Neural cell (in vitro differentiated cells): Measurements from ENCODE around the gene CRMP1. TPM values are rescaled to one million over a fixed set of nuclear protein-coding genes. Genes with fewer than 3 reads are reported as not detected.

ENCODE experiments used
- H2AFZ ChIP-seq: fragments of 200-600, 300-800 bp; sonication (generic), shearing (Covaris generic); 2 replicates; pipeline ENCODE4 v1.6.0; 2014; ENCODE audit warnings: low read depth, mild to moderate bottlenecking, antibody characterized with exemption, low read length, moderate library complexity
- H3F3A ChIP-seq: fragments of 200-600 bp; shearing (Covaris generic); 2 replicates; pipeline ENCODE4 v1.6.1; 2016; ENCODE audit warnings: mild to moderate bottlenecking, moderate library complexity, mixed read lengths, antibody characterized with exemption, low read length; ENCODE audit not compliant: insufficient read depth, poor library complexity, severe bottlenecking
- H3K27ac ChIP-seq: fragments of 200-600, 300-800 bp; sonication (generic), shearing (Covaris generic); 2 replicates; pipeline ENCODE4 v1.5.1; 2014; ENCODE audit warnings: mild to moderate bottlenecking, low read length, moderate library complexity
- H3K27me3 ChIP-seq: fragments of 300-800, 200-600 bp; sonication (generic), shearing (Covaris generic); 2 replicates; pipeline ENCODE4 v1.6.0; 2014; ENCODE audit warnings: mild to moderate bottlenecking, low read depth, low read length, moderate library complexity; ENCODE audit not compliant: insufficient read depth
- H3K36me3 ChIP-seq: fragments of 300-800, 200-600 bp; sonication (generic), shearing (Covaris generic); 2 replicates; pipeline ENCODE4 v1.5.1; 2014; ENCODE audit warnings: mild to moderate bottlenecking, antibody characterized with exemption, low read length, moderate library complexity; ENCODE audit not compliant: insufficient read depth
- H3K4me2 ChIP-seq: fragments of 300-800, 200-600 bp; sonication (generic), shearing (Covaris generic); 2 replicates; pipeline ENCODE4 v1.6.0; 2014; ENCODE audit warnings: mild to moderate bottlenecking, low read length
- H3K4me3 ChIP-seq: fragments of 300-800, 200-600 bp; sonication (generic), shearing (Covaris generic); 2 replicates; pipeline ENCODE4 v1.5.1; 2014; ENCODE audit warnings: mild to moderate bottlenecking, low read length, moderate library complexity
- H3K79me2 ChIP-seq: fragments of 200-600 bp; shearing (Covaris generic); replicated peaks from 2 replicates; pipeline ENCODE4 v1.6.0; 2014; ENCODE audit warnings: mild to moderate bottlenecking, low read length, moderate library complexity; ENCODE audit not compliant: insufficient read depth
- H3K9ac ChIP-seq: fragments of 300-800, 200-600 bp; sonication (generic), shearing (Covaris generic); 2 replicates; pipeline ENCODE4 v1.6.1; 2016; ENCODE audit warnings: mild to moderate bottlenecking, low read length, mixed read lengths
- H3K9me2 ChIP-seq: fragments of 200-600 bp; shearing (Covaris generic); 2 replicates; pipeline ENCODE4 v1.6.1; 2016; ENCODE audit warnings: mild to moderate bottlenecking, low read length, mixed read lengths; ENCODE audit not compliant: insufficient read depth
- H3K9me3 ChIP-seq: fragments of 200-600, 300-800 bp; sonication (generic), shearing (Covaris generic); 2 replicates; pipeline ENCODE4 v1.6.1; 2016; ENCODE audit warnings: mild to moderate bottlenecking, mixed run types, low read length, moderate library complexity, mixed read lengths
- H4K20me1 ChIP-seq: fragments of 200-600 bp; shearing (Covaris generic); 2 replicates; pipeline ENCODE4 v1.6.1; 2016; ENCODE audit warnings: mild to moderate bottlenecking, mixed run types; ENCODE audit not compliant: insufficient read depth
- CTCF ChIP-seq: fragments of 450-650 bp; IDR thresholded peaks from 2 replicates; pipeline ENCODE4 v1.5.1; 2014; ENCODE audit warnings: antibody characterized with exemption, mild to moderate bottlenecking, moderate library complexity; ENCODE audit not compliant: poor library complexity, severe bottlenecking
- EP300 ChIP-seq: fragments of 450-650 bp; conservative IDR thresholded peaks from 2 replicates; pipeline ENCODE4 v1.6.1; 2014; ENCODE audit warnings: antibody characterized with exemption, mild to moderate bottlenecking, moderate library complexity; ENCODE audit not compliant: poor library complexity, severe bottlenecking
- EZH2 ChIP-seq: fragments of 200-600, 300-800 bp; shearing (Covaris generic), sonication (generic); IDR thresholded peaks from 2 replicates; pipeline ENCODE4 v1.6.1; 2014; ENCODE audit warnings: antibody characterized with exemption, low read length, borderline replicate concordance, mild to moderate bottlenecking; ENCODE audit not compliant: insufficient read depth, poor library complexity, severe bottlenecking
- MXI1 ChIP-seq: fragments of 450-650 bp; conservative IDR thresholded peaks from 2 replicates; pipeline ENCODE4 v1.6.1; 2014; ENCODE audit warnings: antibody characterized with exemption, mild to moderate bottlenecking; ENCODE audit not compliant: poor library complexity, severe bottlenecking
- POLR2AphosphoS5 ChIP-seq: IDR thresholded peaks from 2 replicates; pipeline ENCODE4 v1.6.1; 2012
- RAD21 ChIP-seq: fragments of 450-650 bp; conservative IDR thresholded peaks from 2 replicates; pipeline ENCODE4 v1.6.1; 2014; ENCODE audit warnings: antibody characterized with exemption, mild to moderate bottlenecking, moderate library complexity
- REST ChIP-seq: IDR thresholded peaks from 2 replicates; pipeline ENCODE4 v1.6.1; 2012; ENCODE audit warnings: borderline replicate concordance
- SMC3 ChIP-seq: fragments of 450-650 bp; conservative IDR thresholded peaks from 2 replicates; pipeline ENCODE4 v1.6.1; 2014; ENCODE audit warnings: antibody characterized with exemption, mild to moderate bottlenecking, moderate library complexity; ENCODE audit not compliant: poor library complexity
- TAF1 ChIP-seq: IDR thresholded peaks from 2 replicates; pipeline ENCODE4 v1.6.1; 2012; ENCODE audit warnings: low read depth
- polyA plus RNA-seq: library from polyadenylated mRNA; depleted of rRNA; stranded (reverse); fragments of >200 nt; gene quantifications from 2 replicates; pipeline ENCODE4 v1.2.3, GENCODE V29; 2014

The CRMP1 gene
- polyA plus RNA-seq, 1 donor from 2014 or later: 642 TPM

GRCh38 chr4:5870701-5871100, 22.2 kb downstream of the CRMP1 start:
- H3K9me2 ChIP-seq: no peaks in the 10 kb centered on the region
- H3K9ac ChIP-seq: no peak overlapping the region
- H3K79me2 ChIP-seq: peaks cover 89% of the 10 kb centered on the region
- no peaks in the 10 kb centered on the region for H3K27me3 ChIP-seq
- H3K27ac ChIP-seq: no peak overlapping the region
- TF ChIP-seq RAD21: no peak
- no peak for TF ChIP-seq POLR2AphosphoS5
- no peak for TF ChIP-seq EP300
- TF ChIP-seq SMC3: no peak
- no peak for TF ChIP-seq MXI1
- TF ChIP-seq REST: no peak
- no peak for TF ChIP-seq TAF1
- TF ChIP-seq EZH2: no peak
- TF ChIP-seq CTCF: no peak
- H4K20me1 ChIP-seq: peaks cover 56% of the 10 kb centered on the region
- H2AFZ ChIP-seq: no peak overlapping the region
- peaks cover 14% of the 10 kb centered on the region for H3K36me3 ChIP-seq
- H3F3A ChIP-seq: no peaks in the 10 kb centered on the region
- H3K4me2 ChIP-seq: no peak overlapping the region
- no peak overlapping the region for H3K4me3 ChIP-seq
- H3K9me3 ChIP-seq: no peaks in the 10 kb centered on the region

- Histone ChIP-seq H3F3A (no peaks in the 10 kb centered on the region), H2AFZ (no peak overlapping the region), H3K9me3 (no peaks in the 10 kb centered on the region), H3K4me3 (no peak overlapping the region), H3K79me2 (peaks cover 85% of the 10 kb centered on the region), H3K4me2 (no peak overlapping the region), H3K27me3 (no peaks in the 10 kb centered on the region), H3K36me3 (peaks cover 14% of the 10 kb centered on the region), H3K9ac (no peak overlapping the region), H3K9me2 (no peaks in the 10 kb centered on the region), H3K27ac (no peak overlapping the region), H4K20me1 (peaks cover 53% of the 10 kb centered on the region)
- TF ChIP-seq POLR2AphosphoS5 (no peak), EP300 (no peak), SMC3 (no peak), TAF1 (no peak), EZH2 (no peak), REST (no peak), CTCF (no peak), RAD21 (no peak), MXI1 (no peak)
Measured at GRCh38 chr4:5869966-5870619, 22.8 kb downstream of the CRMP1 start.
